Urinary bladder (tissue), 4 donors: ENCODE measurements around the gene PCED1B. TPM values are rescaled to one million over a fixed set of nuclear protein-coding genes. Genes with fewer than 3 reads are reported as not detected.
A peak's percentile ranks its signal among the peaks of the same experiment; 100 is the strongest.
"Not testable (repeated sequence)": the region's sequence is repeated elsewhere in the genome, so short reads cannot be mapped to it uniquely, and the experiment has no call there.

Experiments
- DNase-seq: peaks from one replicate; pipeline ENCODE4 v3.0.0-alpha.2; 2015; ENCODE audit errors: extremely low spot score
- H3K27ac ChIP-seq: one replicate; pipeline ENCODE4 v1.5.1; 2013; ENCODE audit warnings: low read depth, mild to moderate bottlenecking, moderate library complexity
- H3K36me3 ChIP-seq: one replicate; pipeline ENCODE4 v1.6.1; 2013; ENCODE audit warnings: mild to moderate bottlenecking, moderate library complexity; ENCODE audit not compliant: insufficient read depth
- H3K4me1 ChIP-seq: one replicate; pipeline ENCODE4 v1.6.1; 2013; ENCODE audit warnings: mild to moderate bottlenecking, moderate library complexity; ENCODE audit not compliant: insufficient read depth
- H3K4me3 ChIP-seq: one replicate; pipeline ENCODE4 v1.5.1; 2013; ENCODE audit warnings: low read depth, low read length
- WGBS: extraction: QIAGEN DNeasy Blood & Tissue Kit; methylation state at CpG from one replicate; pipeline ENCODE4 v1.1.7; 2013; 5-methylcytosine and 5-hydroxymethylcytosine counted together
- polyA plus RNA-seq: library from polyadenylated mRNA; stranded (reverse); fragments of 200-250 nt; gene quantifications from one replicate; pipeline ENCODE4 v1.2.3, GENCODE V29; 2013
- total RNA-seq: library from RNA; depleted of rRNA; stranded (reverse); fragments of >200 nt; gene quantifications from one replicate; pipeline ENCODE4 v1.2.3, GENCODE V29; 2014
- donor health status: healthy with polysubstance abuse.
- donor health status: healthy.

PCED1B gene
- total and polyA plus RNA-seq, 2 donors, result 1.1 to 4.6 TPM

DNA sequence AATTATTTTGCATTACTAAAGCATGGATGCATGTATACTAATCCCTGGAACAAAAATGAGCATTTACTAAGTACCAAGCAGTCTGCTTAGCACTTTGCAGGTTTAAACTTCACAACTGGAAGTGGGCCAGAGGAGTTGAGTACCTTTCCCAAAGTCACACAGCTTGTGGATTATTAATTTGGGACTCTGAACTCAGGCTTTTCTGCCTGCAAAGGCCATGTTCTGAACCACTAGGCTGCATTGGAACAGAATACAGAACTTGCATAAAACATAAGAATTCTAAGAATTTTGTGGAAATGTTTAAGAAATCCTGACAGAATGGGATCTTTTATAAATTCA, 133.2 kb downstream of the PCED1B start:
- no peak for DNase-seq

DNA sequence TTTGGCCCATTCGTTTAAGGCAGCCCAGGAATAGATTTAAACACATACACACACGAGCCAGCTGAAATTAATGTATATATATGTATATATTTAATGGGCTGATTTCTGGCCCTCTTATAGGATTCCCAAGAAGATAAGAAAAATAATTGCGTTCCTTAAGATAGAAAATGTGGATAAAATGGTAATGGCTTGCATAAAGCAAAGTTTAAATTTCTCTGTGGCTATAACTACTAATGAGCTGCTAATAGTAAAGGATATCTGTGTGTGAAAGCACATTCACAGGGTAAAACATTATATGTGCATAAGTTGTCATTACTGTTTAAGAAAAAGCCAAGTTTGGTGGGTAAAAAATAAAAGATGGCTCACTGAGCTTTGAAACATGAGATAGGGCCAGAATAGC, 134.0 kb downstream of the PCED1B start:
- H3K4me1 ChIP-seq, result no peaks in the 10 kb centered on the region
- WGBS, result 72% methylated on average over 3 of the region's 3 CpGs
- no peak overlapping the region for H3K4me3 ChIP-seq
- no peak for DNase-seq
- no peak overlapping the region for H3K27ac ChIP-seq
- H3K36me3 ChIP-seq, result no peaks in the 10 kb centered on the region

More for the DNA sequence above, 133.2 kb downstream of the PCED1B start:
- H3K4me1 ChIP-seq, result no peaks in the 10 kb centered on the region
- no peak overlapping the region for H3K4me3 ChIP-seq
- no peaks in the 10 kb centered on the region for H3K36me3 ChIP-seq
- H3K27ac ChIP-seq, result no peak overlapping the region

- no peak overlapping the region for H3K27ac ChIP-seq
- no peaks in the 10 kb centered on the region for H3K4me1 ChIP-seq
- no peak for DNase-seq
- WGBS, result 75% methylated on average over 3 of the region's 3 CpGs
- no peak overlapping the region for H3K4me3 ChIP-seq
- no peaks in the 10 kb centered on the region for H3K36me3 ChIP-seq
Observed at GRCh38 chr12:47214001-47214619, 134.7 kb downstream of the PCED1B start.

DNA sequence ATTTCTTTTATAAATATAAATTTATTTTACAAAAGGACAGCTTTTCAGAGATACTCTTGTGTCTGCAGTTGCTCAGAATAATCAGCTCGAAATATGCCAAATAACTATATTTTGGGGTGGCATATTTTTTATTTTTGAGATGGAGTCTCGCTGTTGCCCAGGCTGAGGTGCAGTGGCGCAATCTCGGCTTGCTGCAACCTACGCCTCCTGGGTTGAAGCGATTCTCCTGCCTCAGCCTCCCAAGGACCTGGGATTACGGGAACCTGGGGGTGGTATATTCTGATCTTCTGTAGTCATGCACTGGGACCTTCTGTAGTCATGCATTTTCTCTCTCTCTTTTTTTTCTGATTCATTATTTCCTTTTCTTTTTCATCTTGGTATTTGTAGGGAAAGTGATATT, 135.3 kb downstream of the PCED1B start:
- no peak overlapping the region for H3K4me3 ChIP-seq
- H3K27ac ChIP-seq, result no peak overlapping the region
- 95% methylated on average over 7 of the region's 7 CpGs for WGBS
- DNase-seq, result no peak
- H3K4me1 ChIP-seq, result no peaks in the 10 kb centered on the region
- no peaks in the 10 kb centered on the region for H3K36me3 ChIP-seq

DNA sequence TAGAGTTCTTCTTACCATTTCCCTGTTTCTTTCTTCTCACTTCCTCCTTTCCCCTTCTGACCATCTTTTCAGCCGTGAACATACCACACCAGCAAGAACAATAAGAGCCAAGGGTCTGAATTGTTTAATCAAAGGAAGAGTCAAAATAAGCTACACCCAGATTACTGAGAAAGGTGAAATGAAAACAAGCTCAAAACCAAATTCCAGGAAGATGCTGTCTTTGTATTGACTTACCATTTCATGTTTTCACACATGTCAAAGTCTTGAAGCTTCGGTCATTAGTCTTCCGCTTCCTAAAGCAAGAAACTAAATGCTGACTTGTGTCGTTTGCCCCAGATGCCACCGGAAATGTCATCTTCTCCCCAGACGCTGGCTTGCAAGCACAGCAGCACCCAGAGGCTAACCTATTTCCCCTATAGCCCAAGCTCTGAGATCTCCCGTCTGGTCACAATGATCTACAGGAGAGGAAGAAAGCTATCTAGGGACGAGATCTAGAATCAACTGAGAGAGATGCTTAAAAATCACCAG, 136.8 kb downstream of the PCED1B start:
- Histone ChIP-seq H3K27ac (no peak overlapping the region), H3K36me3 (no peaks in the 10 kb centered on the region), H3K4me3 (peak overlapping the region; percentile 7), H3K4me1 (no peaks in the 10 kb centered on the region)
- WGBS, result 85% methylated on average over 8 of the region's 8 CpGs
- no peak for DNase-seq

DNA sequence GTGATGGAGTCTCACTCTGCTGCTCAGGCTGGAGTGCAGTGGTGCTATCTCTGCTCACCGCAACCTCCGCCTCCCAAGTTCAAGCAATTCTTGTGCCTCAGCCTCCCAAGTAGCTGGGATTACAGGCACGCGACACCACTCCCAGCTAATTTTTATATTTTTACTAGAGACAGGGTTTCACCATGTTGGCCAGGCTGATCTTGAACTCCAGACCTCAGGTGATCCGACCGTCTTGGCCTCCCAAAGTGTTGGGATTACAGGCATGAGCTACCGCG, 138.1 kb downstream of the PCED1B start:
- not testable (repeated sequence) for DNase-seq, H3K4me1 ChIP-seq, H3K27ac ChIP-seq, H3K36me3 ChIP-seq, H3K4me3 ChIP-seq
- 95% methylated on average over 8 of the region's 8 CpGs for WGBS

DNA sequence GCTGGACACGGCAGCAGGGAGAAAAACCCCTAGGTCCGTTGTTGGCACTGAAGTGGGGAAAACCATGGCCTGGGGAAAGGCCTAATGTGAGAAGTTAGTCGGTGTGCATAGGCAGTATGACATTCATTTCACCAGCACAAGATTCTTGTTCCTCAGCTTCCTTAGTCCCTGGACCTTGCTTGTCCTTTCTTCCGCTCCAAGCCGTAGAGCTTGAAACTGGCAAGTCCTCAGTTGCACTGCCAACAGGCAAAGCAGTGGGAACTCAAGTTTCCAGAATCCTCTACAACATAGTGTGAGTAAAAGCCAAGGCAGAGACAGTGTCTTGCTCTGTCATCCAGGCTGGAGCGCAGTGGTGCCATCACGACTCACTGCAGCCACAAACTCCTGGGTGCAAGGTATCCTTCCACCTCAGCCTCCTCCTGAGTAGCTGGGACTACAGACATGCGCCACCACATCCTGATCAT, 138.8 kb downstream of the PCED1B start:
- no peak overlapping the region for H3K4me3 ChIP-seq
- H3K27ac ChIP-seq, result no peak overlapping the region
- DNase-seq, result no peak
- WGBS, result 94% methylated on average over 8 of the region's 8 CpGs
- H3K36me3 ChIP-seq, result no peaks in the 10 kb centered on the region
- H3K4me1 ChIP-seq, result no peaks in the 10 kb centered on the region

GRCh38 chr12:47219243-47219642, 139.8 kb downstream of the PCED1B start:
- Histone ChIP-seq H3K27ac (no peak overlapping the region), H3K4me3 (no peak overlapping the region), H3K4me1 (no peaks in the 10 kb centered on the region), H3K36me3 (no peaks in the 10 kb centered on the region)
- WGBS, result 74% methylated on average over 3 of the region's 3 CpGs
- no peak for DNase-seq

GRCh38 chr12:47221256-47222023, 142.0 kb downstream of the PCED1B start:
- no peak overlapping the region for H3K27ac ChIP-seq
- no peak for DNase-seq
- WGBS, result over 99% methylated on average over 2 of the region's 2 CpGs
- H3K36me3 ChIP-seq, result no peaks in the 10 kb centered on the region
- H3K4me1 ChIP-seq, result no peaks in the 10 kb centered on the region
- H3K4me3 ChIP-seq, result no peak overlapping the region

DNA sequence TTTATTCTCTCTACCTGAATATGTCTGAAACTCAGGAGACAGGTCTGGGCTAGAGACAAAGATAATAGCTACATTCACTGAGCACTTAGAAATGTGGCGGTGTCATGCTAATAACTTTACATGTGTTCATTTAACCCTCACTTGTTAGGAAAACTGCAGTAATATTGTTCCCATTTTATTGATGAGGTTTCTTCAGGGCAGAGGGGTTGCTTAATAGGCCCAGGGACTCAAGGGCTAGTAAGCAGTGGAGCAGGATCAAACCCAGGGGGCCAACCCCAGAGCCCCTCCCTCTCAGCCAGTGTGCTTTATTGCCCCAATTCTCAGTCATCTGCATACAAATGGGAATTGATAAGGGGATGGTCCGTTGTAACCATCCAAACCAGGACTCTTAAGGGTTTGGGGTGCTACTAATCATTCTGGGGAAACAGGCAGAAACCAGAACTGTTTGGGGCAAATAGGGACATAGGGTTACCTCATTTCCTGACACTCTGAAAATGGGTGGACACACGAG, 143.2 kb downstream of the PCED1B start:
- H3K36me3 ChIP-seq, result no peaks in the 10 kb centered on the region
- WGBS, result 89% methylated on average over 3 of the region's 3 CpGs
- no peak for DNase-seq
- no peak overlapping the region for H3K4me3 ChIP-seq
- H3K4me1 ChIP-seq, result no peaks in the 10 kb centered on the region
- no peak overlapping the region for H3K27ac ChIP-seq

- 48% methylated on average over 7 of the region's 7 CpGs for WGBS
- Histone ChIP-seq H3K27ac (no peak overlapping the region), H3K4me3 (no peak overlapping the region), H3K36me3 (no peaks in the 10 kb centered on the region), H3K4me1 (no peaks in the 10 kb centered on the region)
- no peak for DNase-seq
Observed at GRCh38 chr12:47223031-47223847, 143.8 kb downstream of the PCED1B start.

DNA sequence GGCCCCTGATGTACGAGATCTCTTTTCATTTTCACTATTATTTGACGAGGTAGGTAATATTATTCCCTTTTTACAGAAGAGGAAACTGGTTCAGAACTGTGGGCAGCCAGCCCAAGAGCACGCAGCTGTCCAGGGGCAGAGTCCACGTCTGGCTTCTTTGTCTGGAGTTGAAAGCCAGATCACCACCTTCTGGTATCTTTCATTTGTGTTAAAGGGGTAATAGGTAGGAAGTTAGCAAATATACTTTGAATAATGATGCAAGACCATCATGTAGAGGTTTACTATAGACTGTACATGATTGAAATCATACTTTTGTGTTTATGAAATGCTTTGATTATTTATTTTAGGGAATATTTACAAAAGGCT, 144.4 kb downstream of the PCED1B start:
- H3K27ac ChIP-seq, result no peak overlapping the region
- no peaks in the 10 kb centered on the region for H3K4me1 ChIP-seq
- H3K4me3 ChIP-seq, result no peak overlapping the region
- DNase-seq, result no peak
- no peaks in the 10 kb centered on the region for H3K36me3 ChIP-seq
- 8% methylated on average over 4 of the region's 4 CpGs for WGBS

- H3K4me1 ChIP-seq, result no peaks in the 10 kb centered on the region
- H3K36me3 ChIP-seq, result no peaks in the 10 kb centered on the region
- DNase-seq, result no peak
- H3K4me3 ChIP-seq, result no peak overlapping the region
- 89% methylated on average over 17 of the region's 17 CpGs for WGBS
- no peak overlapping the region for H3K27ac ChIP-seq
Observed at GRCh38 chr12:47224563-47225133, 145.2 kb downstream of the PCED1B start.
